Smooth muscle cell (in vitro differentiated cells): Measurements from ENCODE around the gene ADARB2. TPM values are rescaled to one million over a fixed set of nuclear protein-coding genes. Genes with fewer than 3 reads are reported as not detected.

Source experiments
- DNase-seq: peaks from one replicate; lab custom pipeline; 2025; ENCODE audit not compliant: unreplicated experiment; lab: John Stamatoyannopoulos, UW
- H2AFZ ChIP-seq: fragments of 200-600 bp; sonication (generic); 2 replicates; pipeline ENCODE4 v1.6.0; 2016; ENCODE audit warnings: antibody characterized with exemption, low read depth, mild to moderate bottlenecking
- H3F3A ChIP-seq: fragments of 200-600 bp; sonication (generic); 2 replicates; pipeline ENCODE4 v1.6.0; 2017; ENCODE audit warnings: antibody characterized with exemption, low read depth
- H3K27ac ChIP-seq: fragments of 200-600 bp; sonication (generic); 2 replicates; pipeline ENCODE4 v1.5.1; 2016; ENCODE audit warnings: low read depth, mild to moderate bottlenecking
- H3K27me3 ChIP-seq: fragments of 200-600 bp; sonication (generic); 2 replicates; pipeline ENCODE4 v1.6.1; 2016; ENCODE audit warnings: low read depth, mild to moderate bottlenecking
- H3K36me3 ChIP-seq: fragments of 200-600 bp; sonication (generic); 2 replicates; pipeline ENCODE4 v1.5.1; 2016; ENCODE audit warnings: low read depth
- H3K4me1 ChIP-seq: fragments of 200-600 bp; sonication (generic); 2 replicates; pipeline ENCODE4 v1.5.1; 2016; ENCODE audit warnings: low read depth
- H3K4me2 ChIP-seq: fragments of 200-600 bp; sonication (generic); 2 replicates; pipeline ENCODE4 v1.6.0; 2016; ENCODE audit warnings: mild to moderate bottlenecking
- H3K4me3 ChIP-seq: fragments of 200-600 bp; sonication (generic); 2 replicates; pipeline ENCODE4 v1.5.1; 2016; ENCODE audit warnings: mild to moderate bottlenecking
- H3K79me2 ChIP-seq: fragments of 200-600 bp; sonication (generic); 2 replicates; pipeline ENCODE4 v1.6.0; 2016; ENCODE audit warnings: low read depth, mild to moderate bottlenecking
- H3K9ac ChIP-seq: fragments of 200-600 bp; sonication (generic); 2 replicates; pipeline ENCODE4 v1.6.0; 2016; ENCODE audit warnings: low read depth
- H3K9me3 ChIP-seq: fragments of 200-600 bp; sonication (generic); replicated peaks from 2 replicates; pipeline ENCODE4 v1.5.1; 2016; ENCODE audit warnings: low read depth
- H4K20me1 ChIP-seq: fragments of 200-600 bp; sonication (generic); 2 replicates; pipeline ENCODE4 v1.6.0; 2016; ENCODE audit warnings: low read depth
- WGBS: methylation state at CpG from one replicate; pipeline ENCODE4 v1.1.7; 2016; ENCODE audit warnings: low lambda C conversion rate; 5-methylcytosine and 5-hydroxymethylcytosine counted together
- polyA plus RNA-seq: library from polyadenylated mRNA; unstranded; fragments of >200 nt; fragmentation: Nextera tagmentation; extraction: Ambion mirVana; gene quantifications from 2 replicates; pipeline ENCODE4 v1.2.1, GENCODE V29; 2016
- total RNA-seq: library from RNA; depleted of rRNA; stranded (reverse); fragments of >200 nt; gene quantifications from 2 replicates; pipeline ENCODE4 v1.2.3, GENCODE V29; 2014
- TF ChIP-seq, protein P1 (sequence below): fragments of 200-600 bp; sonication (generic); IDR thresholded peaks from 2 replicates; pipeline ENCODE4 v1.5.1; 2017; ENCODE audit warnings: borderline replicate concordance, mild to moderate bottlenecking, antibody characterized with exemption; ENCODE audit not compliant: insufficient read depth, poor library complexity, severe bottlenecking

Gene ADARB2
- total and polyA plus RNA-seq, 2 experiments from 2014 or later: 0.13 to 0.39 TPM

- Histone ChIP-seq H3K27ac (no peak overlapping the region), H3K9me3 (no peaks in the 10 kb centered on the region), H3K27me3 (peaks cover 3% of the 10 kb centered on the region), H3K9ac (no peak overlapping the region), H3K4me3 (no peak overlapping the region), H3K36me3 (no peaks in the 10 kb centered on the region), H2AFZ (no peak overlapping the region), H3K79me2 (no peaks in the 10 kb centered on the region), H4K20me1 (no peaks in the 10 kb centered on the region), H3F3A (no peaks in the 10 kb centered on the region), H3K4me1 (no peaks in the 10 kb centered on the region), H3K4me2 (no peak overlapping the region)
- DNase-seq: no peak
- TF ChIP-seq, protein P1, sequence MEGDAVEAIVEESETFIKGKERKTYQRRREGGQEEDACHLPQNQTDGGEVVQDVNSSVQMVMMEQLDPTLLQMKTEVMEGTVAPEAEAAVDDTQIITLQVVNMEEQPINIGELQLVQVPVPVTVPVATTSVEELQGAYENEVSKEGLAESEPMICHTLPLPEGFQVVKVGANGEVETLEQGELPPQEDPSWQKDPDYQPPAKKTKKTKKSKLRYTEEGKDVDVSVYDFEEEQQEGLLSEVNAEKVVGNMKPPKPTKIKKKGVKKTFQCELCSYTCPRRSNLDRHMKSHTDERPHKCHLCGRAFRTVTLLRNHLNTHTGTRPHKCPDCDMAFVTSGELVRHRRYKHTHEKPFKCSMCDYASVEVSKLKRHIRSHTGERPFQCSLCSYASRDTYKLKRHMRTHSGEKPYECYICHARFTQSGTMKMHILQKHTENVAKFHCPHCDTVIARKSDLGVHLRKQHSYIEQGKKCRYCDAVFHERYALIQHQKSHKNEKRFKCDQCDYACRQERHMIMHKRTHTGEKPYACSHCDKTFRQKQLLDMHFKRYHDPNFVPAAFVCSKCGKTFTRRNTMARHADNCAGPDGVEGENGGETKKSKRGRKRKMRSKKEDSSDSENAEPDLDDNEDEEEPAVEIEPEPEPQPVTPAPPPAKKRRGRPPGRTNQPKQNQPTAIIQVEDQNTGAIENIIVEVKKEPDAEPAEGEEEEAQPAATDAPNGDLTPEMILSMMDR: no peak
- WGBS: 90% methylated on average over 27 of the region's 27 CpGs
Observed at GRCh38 chr10:1200866-1201807, 536.2 kb downstream of the ADARB2 start.

DNA sequence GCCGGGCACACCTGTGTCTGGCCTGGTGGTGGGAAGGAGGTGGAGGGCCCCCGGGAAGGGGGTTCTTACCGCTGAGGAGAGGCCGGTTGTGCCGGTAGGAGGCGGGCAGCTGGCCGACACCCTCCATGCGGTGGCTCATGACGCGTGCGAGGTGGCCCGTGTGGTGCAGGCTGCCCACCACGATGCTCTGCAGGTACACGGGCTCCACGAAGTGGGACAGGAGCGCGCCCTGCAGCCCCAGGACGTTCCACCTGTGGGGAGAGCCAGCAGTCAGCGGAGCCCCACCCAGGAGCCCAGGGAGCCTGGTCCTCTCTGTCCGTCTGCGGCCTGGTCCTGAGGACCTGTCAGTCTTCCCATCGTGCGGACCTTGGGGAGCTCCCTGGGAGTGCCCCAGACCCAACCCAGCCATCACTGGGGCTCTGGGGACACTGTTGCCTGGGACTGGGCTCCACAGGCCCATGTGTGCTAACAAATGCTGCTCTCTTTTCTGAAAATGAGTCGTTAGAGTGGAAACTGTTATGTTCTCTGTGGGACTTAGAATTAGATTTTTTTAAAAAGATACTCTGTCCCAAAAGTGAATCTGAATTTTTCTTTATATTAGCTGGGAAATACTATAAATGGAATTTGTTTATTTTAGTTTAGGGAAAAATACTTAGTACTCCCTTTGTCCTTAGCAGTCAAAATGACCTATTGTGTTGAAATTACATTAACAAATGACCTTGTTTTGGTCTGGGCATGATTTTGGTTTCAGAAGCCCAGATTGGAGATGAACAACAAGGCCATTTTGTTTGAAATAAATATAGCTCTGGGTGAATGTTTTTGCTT, 537.2 kb downstream of the ADARB2 start:
- no peak overlapping the region for H3K4me2 ChIP-seq
- H3K27me3 ChIP-seq: peaks cover 8% of the 10 kb centered on the region
- H3K27ac ChIP-seq: no peak overlapping the region
- no peaks in the 10 kb centered on the region for H3K79me2 ChIP-seq
- TF ChIP-seq, protein P1: no peak
- H3K9me3 ChIP-seq: no peaks in the 10 kb centered on the region
- H2AFZ ChIP-seq: no peak overlapping the region
- no peak for DNase-seq
- H3K4me3 ChIP-seq: no peak overlapping the region
- H3K4me1 ChIP-seq: no peaks in the 10 kb centered on the region
- WGBS: 87% methylated on average over 24 of the region's 24 CpGs
- no peak overlapping the region for H3K9ac ChIP-seq
- H4K20me1 ChIP-seq: no peaks in the 10 kb centered on the region
- H3F3A ChIP-seq: no peaks in the 10 kb centered on the region
- H3K36me3 ChIP-seq: no peaks in the 10 kb centered on the region

DNA sequence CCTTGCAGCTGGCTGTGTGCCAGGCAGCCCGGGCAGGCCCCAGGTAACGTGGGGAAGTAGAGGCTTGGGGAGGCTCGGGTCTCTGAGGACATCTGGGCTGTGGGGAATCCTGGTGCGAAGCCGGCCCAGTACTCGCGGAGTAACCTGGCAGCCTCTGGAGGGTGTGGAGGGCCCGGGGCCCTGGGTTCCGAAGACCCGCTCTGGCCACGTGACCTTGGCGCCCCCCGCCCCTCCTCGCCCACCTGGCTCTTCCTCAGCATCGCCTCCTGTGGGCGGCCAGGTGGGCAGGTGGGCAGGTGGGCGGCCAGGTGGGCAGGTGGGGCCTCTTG, 538.0 kb downstream of the ADARB2 start:
- no peaks in the 10 kb centered on the region for H4K20me1 ChIP-seq
- H3K27ac ChIP-seq: no peak overlapping the region
- no peaks in the 10 kb centered on the region for H3F3A ChIP-seq
- H3K9me3 ChIP-seq: no peaks in the 10 kb centered on the region
- H3K4me1 ChIP-seq: no peaks in the 10 kb centered on the region
- H2AFZ ChIP-seq: no peak overlapping the region
- H3K36me3 ChIP-seq: no peaks in the 10 kb centered on the region
- peaks cover 10% of the 10 kb centered on the region for H3K27me3 ChIP-seq
- no peak overlapping the region for H3K4me2 ChIP-seq
- no peak overlapping the region for H3K9ac ChIP-seq
- TF ChIP-seq, protein P1: no peak
- 79% methylated on average over 17 of the region's 17 CpGs for WGBS
- no peak for DNase-seq
- no peak overlapping the region for H3K4me3 ChIP-seq
- no peaks in the 10 kb centered on the region for H3K79me2 ChIP-seq
